HCT116 (cell line): ENCODE measurements around the gene MYH7. TPM values are rescaled to one million over a fixed set of nuclear protein-coding genes. Genes with fewer than 3 reads are reported as not detected.

Experiments
- ATAC-seq: fragments of 200-7000 bp; cut with Tn5 transposase; 2 replicates; pipeline ENCODE4 v1.9.1; 2020; ENCODE audit warnings: mild to moderate bottlenecking, moderate library complexity
- BruUV-seq: library from RNA; stranded (reverse); fragments of 400-500 nt; replicated peaks from 2 replicates; lab custom pipeline; 2021; lab: Mats Ljungman, UMichigan
- CTCF ChIA-PET: fragments of 300-600 bp; sonication (Branson Sonifier 250); formaldehyde crosslinking; loops from one replicate; lab custom pipeline; 2021; ENCODE audit warnings: antibody characterized with exemption; lab: Charles Lee
- POLR2A ChIA-PET: fragments of 300-600, 350-600 bp; sonication (Branson Sonifier 250); formaldehyde crosslinking; loops from one replicate; lab custom pipeline; 2021; ENCODE audit warnings: antibody characterized with exemption; lab: Charles Lee
- RAD21 ChIA-PET, 2 experiments: fragments of 300-600 bp; sonication (Branson Sonifier 250); formaldehyde crosslinking; loops; one replicate each; lab custom pipeline; 2023; ENCODE audit warnings: low total read pairs in 2 of 2; ENCODE audit not compliant: uncharacterized antibody in 2 of 2, unreplicated experiment in 2 of 2, low non-redundant PET in 1 of 2; lab: Charles Lee
- DNase-seq: peaks from one replicate; pipeline ENCODE4 v3.0.0-alpha.2; 2010; ENCODE audit warnings: low read depth, low spot score
- H2AFZ ChIP-seq: fragments of 200-600 bp; shearing (Covaris generic), sonication (generic); 2 replicates; pipeline ENCODE4 v1.6.1; 2017; ENCODE audit warnings: low read depth, mixed run types, mixed read lengths, antibody characterized with exemption, low read length; ENCODE audit not compliant: poor library complexity, severe bottlenecking
- H3K27ac ChIP-seq: 2 replicates; pipeline ENCODE4 v1.5.1; 2012; ENCODE audit warnings: low read depth, low read length
- H3K27me3 ChIP-seq: fragments of 200-600 bp; sonication (generic); 2 replicates; pipeline ENCODE4 v1.6.1; 2016; ENCODE audit warnings: mixed run types, low read length, mixed read lengths; ENCODE audit not compliant: insufficient read depth
- H3K36me3 ChIP-seq, 2 experiments: fragments of 200-500 bp in 1 of 2; fragments of 200-600 bp in 1 of 2; sonication (Bioruptor generic) in 1 of 2; sonication (generic) in 1 of 2; 2 replicates each; pipeline versions ENCODE4 v1.5.1 to v1.6.1; 2014 to 2016; ENCODE audit warnings: low read length in 2 of 2, inconsistent platforms in 1 of 2, mixed read lengths in 1 of 2, mixed run types in 1 of 2; ENCODE audit not compliant: insufficient read depth in 2 of 2, control insufficient read depth in 1 of 2
- H3K4me1 ChIP-seq, 2 experiments: fragments of 200-600 bp in 1 of 2; sonication (generic) in 1 of 2; 2 replicates each; pipeline versions ENCODE4 v1.5.1 to v1.6.1; 2012 to 2017; ENCODE audit warnings: low read length in 2 of 2, inconsistent platforms in 1 of 2, mild to moderate bottlenecking in 1 of 2, mixed read lengths in 1 of 2, mixed run types in 1 of 2, moderate library complexity in 1 of 2; ENCODE audit not compliant: insufficient read depth in 2 of 2, control insufficient read depth in 1 of 2
- H3K4me2 ChIP-seq: fragments of 200-600 bp; sonication (generic); 2 replicates; pipeline ENCODE4 v1.6.1; 2017; ENCODE audit warnings: mixed run types, low read length, mixed read lengths
- H3K4me3 ChIP-seq, 2 experiments: fragments of 200-600 bp in 1 of 2; sonication (generic) in 1 of 2; replicated peaks in 1 of 2; 2 replicates each; pipeline ENCODE4 v1.5.1; 2011 to 2016; ENCODE audit warnings: low read length in 2 of 2, control low read depth in 1 of 2, low read depth in 1 of 2, mild to moderate bottlenecking in 1 of 2, mixed read lengths in 1 of 2, mixed run types in 1 of 2
- H3K79me2 ChIP-seq: fragments of 200-600 bp; sonication (generic); 2 replicates; pipeline ENCODE4 v1.6.1; 2017; ENCODE audit warnings: mild to moderate bottlenecking, mixed run types, low read length, moderate library complexity, mixed read lengths; ENCODE audit not compliant: insufficient read depth
- H3K9ac ChIP-seq: fragments of 200-600 bp; sonication (generic); 2 replicates; pipeline ENCODE4 v1.6.1; 2016; ENCODE audit warnings: low read length, mixed read lengths
- H3K9me2 ChIP-seq: fragments of 200-600 bp; sonication (generic), shearing (Covaris generic); 2 replicates; pipeline ENCODE4 v1.6.1; 2017; ENCODE audit warnings: mixed run types, mild to moderate bottlenecking, moderate library complexity; ENCODE audit not compliant: insufficient read depth
- H3K9me3 ChIP-seq, 2 experiments: fragments of 200-500 bp in 1 of 2; fragments of 200-600 bp in 1 of 2; sonication (Bioruptor generic) in 1 of 2; sonication (generic) in 1 of 2; 2 replicates each; pipeline ENCODE4 v1.6.1; 2014 to 2017; ENCODE audit warnings: low read length in 2 of 2, mixed read lengths in 2 of 2, inconsistent platforms in 1 of 2, low read depth in 1 of 2, mild to moderate bottlenecking in 1 of 2, mixed run types in 1 of 2, moderate library complexity in 1 of 2; ENCODE audit not compliant: control insufficient read depth in 1 of 2, insufficient read depth in 1 of 2
- H4K20me1 ChIP-seq: fragments of 200-600 bp; sonication (generic), shearing (Covaris generic); 2 replicates; pipeline ENCODE4 v1.6.1; 2017; ENCODE audit warnings: mixed run types, mild to moderate bottlenecking, moderate library complexity; ENCODE audit not compliant: insufficient read depth
- CTCF ChIP-seq, 3 experiments: fragments of 200-600 bp in 1 of 3; sonication (generic) in 1 of 3; IDR thresholded peaks in 2 of 3; conservative IDR thresholded peaks in 1 of 3; 2 replicates each; pipeline ENCODE4 v1.5.1; 2012 to 2017; ENCODE audit warnings: low read depth in 2 of 3, low read length in 2 of 3, antibody characterized with exemption in 1 of 3, borderline replicate concordance in 1 of 3, control low read depth in 1 of 3, mild to moderate bottlenecking in 1 of 3, mixed read lengths in 1 of 3, mixed run types in 1 of 3, moderate library complexity in 1 of 3; ENCODE audit not compliant: insufficient read depth in 1 of 3
- POLR2AphosphoS5 ChIP-seq: IDR thresholded peaks from 2 replicates; pipeline ENCODE4 v1.6.1; 2011; ENCODE audit warnings: mild to moderate bottlenecking, low read depth, low read length, moderate library complexity
- REST ChIP-seq: IDR thresholded peaks from 2 replicates; pipeline ENCODE4 v1.6.1; 2012; ENCODE audit warnings: low read depth
- intact Hi-C: fragments of 100-400 bp; cut with micrococcal nuclease; formaldehyde crosslinking; loops from 2 replicates; pipeline ENCODE4 v1.10.0; 2022
- total RNA-seq: library from RNA; stranded (reverse); gene quantifications from one replicate; pipeline ENCODE4 v1.2.1, GENCODE V29; 2021; ENCODE audit not compliant: unreplicated experiment

Gene MYH7
- total RNA-seq, 1 experiment from 2014 or later, result not detected

- POLR2A ChIA-PET, result no interaction called here
- ATAC-seq, result no peak
- TF ChIP-seq POLR2AphosphoS5, result no peak
- no peak for TF ChIP-seq CTCF (IDR thresholded peaks at IDR 0.05 in 2 of 3, conservative IDR thresholded peaks at IDR 0.05 in 1 of 3; ENCODE audit: borderline replicate concordance in 1 of 3, insufficient read depth in 1 of 3, low read depth in 2 of 3, low read length in 2 of 3)
- TF ChIP-seq REST, result no peak
- Histone ChIP-seq H3K36me3 (no peaks in the 10 kb centered on the region), H2AFZ (no peak overlapping the region), H3K79me2 (no peaks in the 10 kb centered on the region), H3K9me2 (no peaks in the 10 kb centered on the region), H4K20me1 (no peaks in the 10 kb centered on the region), H3K4me1 (no peaks in the 10 kb centered on the region), H3K4me2 (no peak overlapping the region), H3K9me3 (no peaks in the 10 kb centered on the region), H3K4me3 (no peak overlapping the region), H3K9ac (no peak overlapping the region), H3K27me3 (peaks cover 10% of the 10 kb centered on the region), H3K27ac (no peak overlapping the region)
- RAD21 ChIA-PET, result no interaction called here
- DNase-seq, result no peak
- intact Hi-C loops, result no loop called here
- CTCF ChIA-PET, result no interaction called here
- BruUV-seq, result no TSS peak
Measured at GRCh38 chr14:23433457-23433856, 2.0 kb downstream of the MYH7 start.
